Measurements from ENCODE around the gene C9orf43. TPM values are rescaled to one million over a fixed set of nuclear protein-coding genes. Genes with fewer than 3 reads are reported as not detected.

The C9orf43 gene
- 0.09 and 0.36 TPM in 2 replicates for total RNA-seq

GRCh38 chr9:113410207-113410864, at the start of gene C9orf43, which contains the start of gene POLE3:
Gene C9orf43, plus strand, starts transcription at chr9:113410747. Its CDS starts 2,747 bp downstream, at chr9:113413494.
Gene POLE3, minus strand, starts transcription at chr9:113410675. Its CDS starts 382 bp downstream, at chr9:113410293.

GRCh38 chr9:113376634-113377567, 33.6 kb upstream of the C9orf43 start, which contains the start of gene HDHD3:
Gene HDHD3, minus strand, starts transcription at chr9:113376986. Its CDS starts 2,632 bp downstream, at chr9:113374354.

GRCh38 chr9:113401027-113401792, 9.3 kb upstream of the C9orf43 start, which contains the start of gene ALAD:
Gene ALAD, minus strand, starts transcription at chr9:113401284. Its CDS starts 7,725 bp downstream, at chr9:113393559.

GRCh38 chr9:113463418-113464285, 53.1 kb downstream of the C9orf43 start, which contains the start of gene RGS3:
Gene RGS3, plus strand, starts transcription at chr9:113463727. Its CDS starts 76 bp downstream, at chr9:113463803.

Other genes with a start within 250 kb of the C9orf43 start
- gene FKBP15, start 189.5 kb upstream of the C9orf43 start, total RNA-seq, result 15.6 and 19.1 TPM in 2 replicates
- 12.0 and 16.8 TPM in 2 replicates for gene SLC31A1, start 189.2 kb upstream of the C9orf43 start, total RNA-seq
- gene CDC26, start 135.2 kb upstream of the C9orf43 start, total RNA-seq, result 45.0 and 53.3 TPM in 2 replicates
- gene PRPF4, start 135.1 kb upstream of the C9orf43 start, total RNA-seq, result 26.6 and 27.1 TPM in 2 replicates
- gene RNF183, start 107.4 kb upstream of the C9orf43 start, total RNA-seq, result not detected in 2 replicates
- 0.54 and 0.75 TPM in 2 replicates for gene WDR31, start 70.5 kb upstream of the C9orf43 start, total RNA-seq
- not detected in 2 replicates for gene BSPRY, start 61.2 kb upstream of the C9orf43 start, total RNA-seq
- gene HDHD3, start 33.8 kb upstream of the C9orf43 start, total RNA-seq, result 4.9 TPM in 2 replicates
- 14.1 and 21.0 TPM in 2 replicates for gene ALAD, start 9.5 kb upstream of the C9orf43 start, total RNA-seq
- 40.4 and 55.8 TPM in 2 replicates for gene POLE3, start 72 bp upstream of the C9orf43 start, total RNA-seq
- gene RGS3, start 53.0 kb downstream of the C9orf43 start, total RNA-seq, result 299 and 327 TPM in 2 replicates

All from endothelial cell of coronary artery (primary cell).